GM21528 (cell line): Measurements from ENCODE around the gene TLE6.
"Not testable (repeated sequence)": the region's sequence is repeated elsewhere in the genome, so short reads cannot be mapped to it uniquely, and the experiment has no call there.

Experiments used
- ATAC-seq: cut with Tn5 transposase; IDR thresholded peaks from one replicate; pipeline ENCODE4 v1.9.1; 2021; ENCODE audit warnings: mild to moderate bottlenecking, moderate library complexity; ENCODE audit not compliant: unreplicated experiment, low FRiP score

Gene TLE6

GRCh38 chr19:2973229-2973628 lies 4.1 kb upstream of the TLE6 start:
- no peak for ATAC-seq

GRCh38 chr19:2974342-2975041 lies 2.9 kb upstream of the TLE6 start:
- no peak for ATAC-seq

- no peak for ATAC-seq
These were observed 759 bp upstream of the TLE6 start for GRCh38 chr19:2976609-2977000.

GRCh38 chr19:2977746-2978138 lies 378 bp downstream of the TLE6 start:
- ATAC-seq = no peak

DNA sequence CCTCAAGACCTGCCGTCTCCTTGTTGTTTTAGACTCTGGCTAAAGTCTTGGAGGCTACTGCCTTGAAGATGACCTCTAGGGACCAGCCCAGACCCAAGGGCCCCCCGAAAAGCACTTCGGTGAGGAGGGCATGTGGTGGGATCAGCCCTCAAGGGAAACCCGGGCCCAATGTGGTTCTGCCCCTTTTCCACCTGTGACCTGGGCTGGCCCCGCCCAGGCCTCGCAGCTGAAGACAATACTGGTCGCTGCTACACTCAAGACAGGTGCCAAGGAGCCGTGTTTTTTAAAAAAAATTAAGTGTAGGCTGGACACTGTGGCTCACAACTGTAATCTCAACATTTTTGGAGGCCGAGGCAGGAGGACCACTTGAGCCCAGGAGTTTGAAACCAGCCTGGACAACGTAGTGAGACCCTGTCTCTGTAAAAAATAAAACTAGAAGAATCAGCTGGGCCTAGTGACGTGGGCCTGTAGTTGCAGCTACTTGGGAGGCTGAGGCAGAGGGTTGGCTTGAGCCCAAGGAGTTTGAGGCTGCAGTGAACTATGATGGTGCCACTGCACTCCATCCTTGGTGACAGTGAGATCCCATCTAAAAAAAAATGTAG lies 903 bp downstream of the TLE6 start:
- ATAC-seq = no peak

- no peak for ATAC-seq
These were observed 1.4 kb downstream of the TLE6 start for GRCh38 chr19:2978772-2979171.

GRCh38 chr19:2981898-2982297 lies 4.5 kb downstream of the TLE6 start:
- ATAC-seq = no peak

- ATAC-seq = no peak
These were observed 5.2 kb downstream of the TLE6 start for GRCh38 chr19:2982561-2982960.

GRCh38 chr19:2982983-2983350 lies 5.6 kb downstream of the TLE6 start:
- no peak for ATAC-seq

DNA sequence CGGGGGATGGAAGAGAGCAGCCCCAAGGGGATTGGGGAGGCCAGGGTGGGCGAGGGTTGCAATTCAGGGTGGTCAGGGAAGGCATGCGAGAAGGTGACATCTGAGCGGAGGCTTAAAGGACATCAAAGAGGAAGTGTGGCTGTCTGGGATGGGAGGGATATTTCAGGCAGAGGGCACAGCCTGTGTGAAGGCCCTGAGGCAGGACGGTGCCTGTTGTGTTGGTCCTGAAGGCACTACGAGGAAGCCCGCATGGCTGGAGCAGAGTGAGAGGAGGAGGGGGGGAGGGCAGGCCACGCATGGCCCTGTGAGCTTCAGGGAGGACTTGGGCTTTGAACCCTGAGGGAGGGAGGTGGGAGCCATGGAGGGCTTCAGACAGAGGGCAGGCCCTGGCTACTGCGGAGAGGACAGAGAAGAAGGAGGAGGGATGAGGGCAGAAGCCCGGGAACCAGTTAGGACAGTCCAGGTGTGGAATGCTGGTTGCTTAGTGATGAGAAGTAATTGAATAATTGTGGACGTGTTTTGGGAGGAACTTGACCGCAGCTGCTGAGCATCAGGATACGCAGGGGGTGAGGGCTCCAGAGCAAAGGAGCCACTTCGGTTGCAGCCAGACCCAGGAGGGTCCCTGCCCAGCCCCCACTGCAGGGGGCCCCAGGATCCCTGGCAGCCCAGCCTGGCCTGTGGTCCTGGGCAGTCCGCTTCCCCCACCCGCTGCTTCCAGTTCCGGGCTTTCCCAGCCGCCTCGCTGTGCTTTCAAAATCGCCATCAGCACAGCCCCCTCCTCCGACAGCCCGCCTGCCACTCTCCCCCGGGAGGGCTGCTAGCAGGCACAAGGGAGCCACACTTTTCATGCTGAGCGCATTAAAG lies 6.2 kb downstream of the TLE6 start:
- ATAC-seq = no peak

GRCh38 chr19:2984215-2984528 lies 6.8 kb downstream of the TLE6 start:
- ATAC-seq = no peak

DNA sequence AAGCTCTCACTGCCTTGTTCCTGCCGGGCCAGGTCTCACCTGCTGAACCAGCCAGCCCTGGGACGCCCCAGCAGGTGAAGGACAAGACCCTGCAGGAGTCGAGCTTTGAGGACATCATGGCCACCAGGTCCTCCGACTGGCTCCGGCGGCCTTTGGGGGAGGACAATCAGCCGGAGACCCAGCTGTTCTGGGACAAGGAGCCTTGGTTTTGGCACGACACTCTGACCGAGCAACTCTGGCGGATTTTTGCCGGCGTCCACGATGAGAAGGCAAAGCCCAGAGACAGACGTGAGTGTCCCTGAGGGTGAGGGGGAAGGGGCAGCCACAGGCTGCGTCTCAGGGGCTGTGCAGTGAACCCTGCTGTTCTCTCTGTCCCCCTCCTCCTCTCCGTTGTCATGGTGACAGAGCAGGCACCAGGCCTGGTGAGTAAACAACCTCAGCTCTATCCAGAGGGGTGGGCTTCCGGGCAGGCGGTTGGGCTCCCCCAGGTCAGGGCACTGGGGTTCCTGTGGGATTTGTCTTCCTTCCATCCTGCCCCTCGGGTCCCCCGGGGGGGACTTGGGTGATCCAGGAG lies 9.7 kb downstream of the TLE6 start:
- ATAC-seq = no peak

GRCh38 chr19:2987797-2988196 lies 10.4 kb downstream of the TLE6 start:
- ATAC-seq = no peak

GRCh38 chr19:2988568-2988967 lies 11.2 kb downstream of the TLE6 start:
- ATAC-seq = no peak

- ATAC-seq = no peak
These were observed 12.0 kb downstream of the TLE6 start for GRCh38 chr19:2989236-2989946.

DNA sequence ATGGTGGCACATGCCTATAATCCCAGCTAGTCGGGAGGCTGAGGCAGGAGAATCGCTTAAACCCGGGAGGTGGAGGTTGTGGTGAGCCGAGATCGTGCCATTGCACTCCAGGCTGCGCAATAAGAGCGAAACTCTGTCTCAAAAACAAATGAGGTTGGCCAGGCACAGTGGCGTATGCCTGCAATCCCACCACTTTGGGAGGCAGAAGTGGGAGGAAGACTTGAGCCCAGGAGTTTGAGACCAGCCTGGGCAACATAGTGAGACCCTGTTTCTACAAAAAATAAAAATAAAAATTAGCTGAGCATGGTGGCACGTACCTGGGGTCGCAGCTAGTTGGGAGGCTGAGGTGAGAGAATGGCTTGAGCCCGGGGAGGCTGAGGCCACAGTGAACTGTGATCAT lies 15.0 kb downstream of the TLE6 start:
- ATAC-seq = not testable (repeated sequence)

- ATAC-seq = no peak
These were observed 15.6 kb downstream of the TLE6 start for GRCh38 chr19:2992958-2993357.

GRCh38 chr19:2993579-2993978 lies 16.2 kb downstream of the TLE6 start:
- ATAC-seq = no peak

GRCh38 chr19:2994588-2995131 lies 17.3 kb downstream of the TLE6 start:
- no peak for ATAC-seq

GRCh38 chr19:2997720-2998119 lies 20.4 kb downstream of the TLE6 start:
- ATAC-seq = no peak

- ATAC-seq = no peak
These were observed 21.3 kb downstream of the TLE6 start for GRCh38 chr19:2998642-2999041.
